ENCODE data around the gene BPIFB6. TPM values are rescaled to one million over a fixed set of nuclear protein-coding genes. Genes with fewer than 3 reads are reported as not detected.

Gene BPIFB6
- total RNA-seq, 1 donor = not detected

DNA sequence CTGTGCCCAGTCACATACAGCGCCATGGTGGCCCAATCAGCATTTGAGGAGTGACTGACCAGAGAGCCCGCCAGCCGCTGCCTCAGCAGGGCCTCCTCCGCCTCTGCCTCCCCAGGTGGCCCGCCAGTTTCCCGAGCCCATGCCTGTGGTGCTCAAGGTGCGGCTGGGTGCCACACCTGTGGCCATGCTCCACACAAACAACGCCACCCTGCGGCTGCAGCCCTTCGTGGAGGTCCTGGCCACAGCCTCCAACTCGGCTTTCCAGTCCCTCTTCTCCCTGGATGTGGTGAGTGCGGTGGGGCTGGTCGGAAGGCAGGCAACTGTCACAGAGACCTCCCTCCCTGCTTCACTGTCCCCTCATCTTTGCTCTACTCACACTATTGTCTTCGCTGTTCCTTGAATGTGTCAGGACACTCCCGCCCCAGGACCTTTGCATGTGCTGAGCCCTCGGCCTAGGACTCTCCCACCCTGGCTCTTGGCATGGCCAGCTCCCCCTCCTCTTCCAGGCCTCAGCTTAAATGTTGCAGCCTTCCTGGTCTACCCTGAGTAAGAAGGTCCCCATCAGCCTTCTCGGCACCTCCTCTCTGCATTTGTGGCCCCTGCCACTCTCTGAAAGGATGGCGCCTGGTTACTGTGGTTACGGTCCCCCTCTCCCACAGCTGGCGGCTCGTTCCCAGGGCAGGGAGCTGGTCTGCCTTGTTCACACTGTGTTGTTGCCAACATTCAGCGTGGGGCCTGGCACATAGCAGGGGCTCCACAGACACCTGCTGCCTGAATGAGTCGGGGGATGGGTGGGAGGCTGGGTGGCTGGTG lies 11.8 kb upstream of the BPIFB6 start:
- Histone ChIP-seq H3K27me3 (ENCODE audit: insufficient read depth, low read length) (no peaks in the 10 kb centered on the region), H3K9me3 (ENCODE audit: low read depth, low read length) (no peaks in the 10 kb centered on the region), H3K4me1 (ENCODE audit: insufficient read depth, low read length) (no peaks in the 10 kb centered on the region), H3K4me3 (ENCODE audit: low read length) (no peak overlapping the region)

DNA sequence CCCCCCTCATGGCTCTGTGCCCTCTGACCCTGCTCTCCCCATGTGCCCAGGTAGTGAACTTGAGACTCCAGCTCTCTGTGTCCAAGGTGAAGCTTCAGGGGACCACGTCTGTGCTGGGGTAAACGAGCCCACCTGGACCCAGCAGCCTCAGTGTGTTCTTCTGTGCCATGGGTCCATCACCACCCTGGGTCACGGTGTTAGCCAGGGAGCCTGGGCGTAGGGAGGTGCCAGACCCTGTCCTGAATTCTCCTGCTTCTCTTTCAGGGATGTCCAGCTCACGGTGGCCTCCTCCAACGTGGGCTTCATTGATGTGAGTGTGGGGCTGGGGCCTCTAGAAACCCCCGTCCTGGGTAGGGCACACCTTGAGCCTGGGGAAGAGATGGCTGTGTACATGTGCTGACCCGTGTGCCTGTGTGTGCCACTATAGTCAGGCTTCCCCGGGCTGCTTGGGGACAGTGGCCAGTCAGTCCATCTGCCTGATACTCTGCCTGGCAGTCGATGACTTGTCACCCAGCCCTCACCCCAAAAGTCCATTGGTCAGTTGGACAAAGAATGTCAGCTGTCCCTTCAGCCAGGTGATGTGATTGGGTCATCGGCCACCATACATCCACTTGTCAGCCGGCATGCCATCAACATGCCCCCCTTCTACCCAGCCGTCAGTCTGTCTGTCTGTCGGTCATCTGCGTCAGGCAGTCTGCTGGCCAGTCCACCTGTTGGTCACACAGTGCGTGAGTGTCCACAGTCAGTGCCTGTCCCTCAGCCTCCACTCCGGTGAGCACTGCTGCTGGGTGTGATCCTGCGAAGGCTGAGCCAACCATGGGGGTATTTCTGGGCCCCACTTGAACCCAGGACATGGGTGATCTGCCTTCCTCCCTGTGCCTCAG lies 10.9 kb upstream of the BPIFB6 start:
- no peaks in the 10 kb centered on the region for H3K4me1 ChIP-seq (ENCODE audit: insufficient read depth, low read length)
- H3K27me3 ChIP-seq (ENCODE audit: insufficient read depth, low read length) = no peaks in the 10 kb centered on the region
- H3K4me3 ChIP-seq (ENCODE audit: low read length) = no peak overlapping the region
- H3K9me3 ChIP-seq (ENCODE audit: low read depth, low read length) = no peaks in the 10 kb centered on the region

DNA sequence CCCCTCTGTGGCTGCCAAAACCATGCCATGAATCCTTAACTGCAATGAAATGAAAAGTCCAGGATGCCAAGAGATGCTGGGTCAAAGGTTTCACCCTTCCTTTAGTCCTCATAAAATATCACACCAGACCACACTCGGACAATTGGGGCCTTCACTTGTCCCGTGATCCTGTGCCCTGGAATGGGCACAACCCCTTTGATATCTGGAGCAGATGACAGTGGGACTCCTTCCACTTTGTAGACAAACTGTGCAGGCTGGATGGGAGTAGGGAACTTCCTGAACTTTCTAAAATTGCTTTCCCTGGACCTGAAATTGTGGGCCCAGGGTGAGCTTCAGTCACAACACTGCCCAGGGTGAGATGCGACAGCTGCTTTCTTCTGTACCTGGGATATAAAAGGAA lies 9.6 kb upstream of the BPIFB6 start:
- Histone ChIP-seq H3K9me3 (ENCODE audit: low read depth, low read length) (no peaks in the 10 kb centered on the region), H3K4me3 (ENCODE audit: low read length) (no peak overlapping the region), H3K4me1 (ENCODE audit: insufficient read depth, low read length) (no peaks in the 10 kb centered on the region), H3K27me3 (ENCODE audit: insufficient read depth, low read length) (no peaks in the 10 kb centered on the region)

DNA sequence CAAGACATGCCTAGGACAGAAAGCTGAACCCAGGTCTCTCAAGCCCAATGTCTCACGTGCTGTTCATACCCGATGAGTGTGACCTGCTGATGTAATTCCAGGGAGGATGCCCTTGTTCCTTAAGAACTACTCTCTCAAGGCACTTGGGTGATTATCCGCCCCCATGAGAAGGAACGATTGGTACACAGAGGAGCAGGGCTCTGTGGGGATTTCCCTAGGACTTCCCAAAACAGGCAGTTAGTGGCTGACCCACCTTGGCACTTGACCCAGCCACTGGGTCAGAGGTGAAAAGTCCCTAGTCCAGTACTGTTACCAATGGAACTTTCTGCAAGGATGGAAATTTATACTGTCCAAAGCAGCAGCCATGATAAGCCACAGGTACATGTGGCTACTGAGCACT lies 9.2 kb upstream of the BPIFB6 start:
- Histone ChIP-seq H3K4me1 (ENCODE audit: insufficient read depth, low read length) (no peaks in the 10 kb centered on the region), H3K9me3 (ENCODE audit: low read depth, low read length) (no peaks in the 10 kb centered on the region), H3K4me3 (ENCODE audit: low read length) (no peak overlapping the region), H3K27me3 (ENCODE audit: insufficient read depth, low read length) (no peaks in the 10 kb centered on the region)

DNA sequence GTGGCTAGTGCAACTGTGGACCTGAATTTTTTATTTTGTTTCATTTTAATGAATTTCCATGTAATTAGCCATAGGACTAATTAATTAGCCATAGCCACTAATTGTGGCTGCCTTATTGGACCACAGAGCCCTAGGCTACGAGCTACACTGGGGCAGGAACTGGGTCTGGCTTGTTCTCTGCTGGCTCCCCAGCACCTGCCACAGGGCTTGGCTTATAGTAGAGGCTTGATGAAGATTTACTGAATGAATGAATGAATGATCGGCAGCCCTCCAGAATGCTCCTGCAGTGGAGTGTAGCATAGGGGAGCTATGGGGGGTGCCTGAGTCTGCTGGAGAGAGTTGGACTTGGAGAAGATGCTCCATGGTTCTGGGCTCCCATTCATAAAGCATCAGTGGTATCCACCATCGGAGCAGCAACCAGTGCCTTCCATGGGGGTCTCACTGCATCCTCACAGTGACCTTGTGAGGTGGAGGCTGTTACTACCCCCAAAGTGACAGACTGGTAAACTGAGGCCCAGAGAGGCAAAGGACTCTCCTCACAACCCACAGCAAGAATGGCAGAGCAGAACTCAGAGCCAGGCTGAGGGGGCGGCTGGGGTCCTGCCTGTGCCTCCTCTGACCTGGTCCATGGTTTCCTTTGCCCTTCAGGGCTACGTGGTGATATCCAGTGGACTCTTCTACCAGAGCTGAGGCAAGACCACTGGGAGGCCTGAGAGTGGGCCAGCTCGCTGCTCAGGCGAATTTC lies 8.6 kb upstream of the BPIFB6 start:
- Histone ChIP-seq H3K4me3 (ENCODE audit: low read length) (no peak overlapping the region), H3K4me1 (ENCODE audit: insufficient read depth, low read length) (no peaks in the 10 kb centered on the region), H3K27me3 (ENCODE audit: insufficient read depth, low read length) (no peaks in the 10 kb centered on the region), H3K9me3 (ENCODE audit: low read depth, low read length) (no peaks in the 10 kb centered on the region)

DNA sequence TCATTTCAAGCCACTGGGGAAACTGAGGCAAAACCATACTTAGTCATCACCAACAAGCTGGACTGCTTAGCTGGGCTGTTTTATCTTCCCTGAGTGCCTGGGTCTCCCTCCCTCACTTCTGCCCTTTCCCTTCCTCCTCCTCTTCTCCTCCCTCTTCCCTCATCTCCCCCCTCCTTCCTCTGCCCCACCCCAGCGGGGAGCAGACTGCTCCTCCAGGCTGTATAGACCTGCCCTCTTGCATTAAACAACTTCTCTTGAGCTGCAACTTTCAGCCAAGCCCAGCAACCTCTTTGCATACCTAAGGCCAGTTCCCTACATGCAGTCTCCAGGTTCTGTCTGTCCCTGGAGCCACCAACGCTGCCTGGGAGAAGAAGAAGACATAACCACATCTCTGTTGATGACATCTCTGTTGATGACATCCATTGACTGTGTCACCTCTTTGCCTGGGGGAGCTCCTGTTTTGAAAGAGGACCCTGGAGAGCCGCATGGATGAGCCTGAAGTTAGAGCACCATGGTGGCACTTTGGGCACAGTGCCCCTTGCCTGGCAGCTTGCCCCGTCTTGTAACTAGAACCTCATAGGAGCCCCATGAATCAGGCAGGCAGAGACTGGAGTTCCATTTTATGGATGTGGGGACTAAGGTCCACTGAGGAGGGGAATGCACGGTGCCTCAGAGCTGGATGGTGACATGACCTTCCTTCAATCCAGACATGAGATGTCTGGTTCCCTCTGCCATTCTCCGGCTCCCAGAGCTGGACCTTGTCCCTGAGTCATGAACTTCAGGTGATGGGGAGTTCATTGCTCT lies 7.8 kb upstream of the BPIFB6 start:
- H3K9me3 ChIP-seq (ENCODE audit: low read depth, low read length) = no peaks in the 10 kb centered on the region
- no peaks in the 10 kb centered on the region for H3K4me1 ChIP-seq (ENCODE audit: insufficient read depth, low read length)
- H3K27me3 ChIP-seq (ENCODE audit: insufficient read depth, low read length) = no peaks in the 10 kb centered on the region
- no peak overlapping the region for H3K4me3 ChIP-seq (ENCODE audit: low read length)

DNA sequence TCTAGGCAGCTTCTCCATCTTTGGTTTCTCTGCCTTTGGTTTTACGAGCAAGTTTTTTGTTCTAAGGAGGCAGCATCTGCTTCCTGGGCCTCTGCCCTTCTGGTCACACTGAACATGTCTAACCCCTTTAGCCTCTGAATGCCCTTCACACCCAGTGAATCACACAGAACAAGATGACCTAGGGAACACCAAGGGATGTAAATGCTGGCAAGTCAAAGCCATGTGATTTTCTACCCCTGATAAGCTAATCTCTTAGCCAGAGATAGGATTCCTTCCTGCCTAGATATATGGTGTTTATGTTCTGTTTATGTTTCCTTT lies 7.2 kb upstream of the BPIFB6 start:
- no peaks in the 10 kb centered on the region for H3K4me1 ChIP-seq (ENCODE audit: insufficient read depth, low read length)
- H3K4me3 ChIP-seq (ENCODE audit: low read length) = no peak overlapping the region

DNA sequence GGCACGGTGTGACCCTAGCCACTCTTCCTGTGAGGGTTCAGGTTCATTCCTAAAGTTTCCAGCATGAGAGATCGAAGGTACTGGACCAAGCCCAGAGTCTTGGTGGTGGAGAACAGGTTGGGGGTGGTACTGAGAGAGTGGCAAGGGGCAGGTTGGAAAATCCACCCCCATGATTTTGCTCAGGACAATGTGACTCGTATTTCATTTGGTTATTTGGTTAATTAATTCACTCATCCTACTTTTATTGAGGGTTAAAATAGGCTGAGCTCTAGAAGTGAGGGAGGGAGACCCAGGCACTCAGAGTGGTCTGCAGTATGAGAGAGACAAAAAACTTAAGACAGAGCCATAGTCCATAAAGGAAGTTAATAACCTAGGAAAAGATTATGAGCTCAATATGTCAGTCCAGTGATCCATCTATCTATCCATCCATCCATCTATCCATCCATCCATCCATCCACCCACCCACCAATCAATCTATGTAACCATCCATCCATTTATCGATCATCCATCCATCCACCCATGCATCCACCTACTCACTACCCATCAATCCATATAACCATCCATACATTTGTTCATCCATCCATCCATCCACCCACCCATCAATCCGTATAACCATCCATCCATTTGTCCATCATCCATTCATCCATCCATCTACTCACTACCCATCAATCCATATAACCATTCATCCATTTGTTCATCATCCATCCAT lies 6.7 kb upstream of the BPIFB6 start:
- Histone ChIP-seq H3K9me3 (ENCODE audit: low read depth, low read length) (no peaks in the 10 kb centered on the region), H3K4me1 (ENCODE audit: insufficient read depth, low read length) (no peaks in the 10 kb centered on the region), H3K27me3 (ENCODE audit: insufficient read depth, low read length) (no peaks in the 10 kb centered on the region), H3K4me3 (ENCODE audit: low read length) (no peak overlapping the region)

More for the DNA sequence above, 7.2 kb upstream of the BPIFB6 start:
- H3K9me3 ChIP-seq (ENCODE audit: low read depth, low read length) = no peaks in the 10 kb centered on the region
- no peaks in the 10 kb centered on the region for H3K27me3 ChIP-seq (ENCODE audit: insufficient read depth, low read length)

DNA sequence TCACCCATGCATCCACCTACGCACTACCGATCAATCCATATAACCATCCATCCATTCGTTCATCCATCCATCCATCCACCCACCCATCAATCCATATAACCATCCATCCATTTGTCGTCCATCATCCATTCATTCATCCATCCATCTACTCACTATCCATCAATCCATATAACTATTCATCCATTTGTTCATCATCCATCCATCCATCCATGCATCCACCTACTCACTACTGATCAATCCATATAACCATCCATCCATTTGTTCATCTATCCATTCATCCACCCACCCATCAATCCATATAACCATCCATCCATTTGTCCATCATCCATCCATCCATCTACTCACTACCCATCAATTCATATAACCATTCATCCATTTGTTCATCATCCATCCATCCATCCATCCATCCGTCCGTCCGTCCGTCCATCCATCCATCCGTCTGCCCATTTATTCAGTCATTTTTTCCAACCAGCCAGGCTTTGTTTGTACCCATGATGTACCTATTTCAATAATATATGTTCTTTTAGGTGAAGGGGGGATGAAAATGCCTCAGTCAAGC lies 6.1 kb upstream of the BPIFB6 start:
- no peaks in the 10 kb centered on the region for H3K27me3 ChIP-seq (ENCODE audit: insufficient read depth, low read length)
- no peak overlapping the region for H3K4me3 ChIP-seq (ENCODE audit: low read length)
- no peaks in the 10 kb centered on the region for H3K4me1 ChIP-seq (ENCODE audit: insufficient read depth, low read length)
- H3K9me3 ChIP-seq (ENCODE audit: low read depth, low read length) = no peaks in the 10 kb centered on the region

DNA sequence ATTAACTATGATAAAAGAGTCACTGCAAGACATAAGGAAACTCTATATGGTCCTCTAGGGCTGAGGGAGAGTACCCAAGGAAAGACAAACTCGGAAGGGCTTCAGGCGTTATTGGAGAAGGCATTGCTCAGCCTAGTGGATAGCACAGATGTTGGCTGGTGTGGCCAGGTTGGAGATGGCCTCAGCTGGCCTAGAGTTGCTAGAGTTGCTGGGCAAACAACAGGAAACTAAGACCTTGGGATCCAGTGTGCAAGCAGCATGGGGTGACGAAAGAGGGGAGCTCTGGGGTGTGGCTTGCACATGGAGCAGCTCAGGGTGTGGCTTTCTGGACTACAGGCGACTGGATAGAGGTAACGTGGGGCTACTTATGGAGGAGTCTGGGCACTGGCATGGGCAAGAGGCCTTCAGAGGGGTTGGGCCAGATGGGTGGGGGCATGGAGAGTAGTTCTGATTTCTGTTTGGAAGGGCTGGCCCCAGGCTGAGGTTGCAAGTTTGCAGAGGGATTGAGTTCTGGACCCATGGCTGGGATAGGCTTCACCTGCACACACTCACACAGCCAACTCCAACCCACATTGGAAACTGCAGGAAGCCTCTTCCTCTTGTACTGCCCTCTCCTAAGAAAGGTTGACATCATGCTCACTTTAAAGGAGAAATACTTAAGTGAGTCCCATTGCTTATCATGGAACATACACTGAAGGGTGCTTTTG lies 5.2 kb upstream of the BPIFB6 start:
- H3K9me3 ChIP-seq (ENCODE audit: low read depth, low read length) = no peaks in the 10 kb centered on the region
- H3K4me1 ChIP-seq (ENCODE audit: insufficient read depth, low read length) = no peaks in the 10 kb centered on the region
- no peak overlapping the region for H3K4me3 ChIP-seq (ENCODE audit: low read length)
- H3K27me3 ChIP-seq (ENCODE audit: insufficient read depth, low read length) = no peaks in the 10 kb centered on the region

DNA sequence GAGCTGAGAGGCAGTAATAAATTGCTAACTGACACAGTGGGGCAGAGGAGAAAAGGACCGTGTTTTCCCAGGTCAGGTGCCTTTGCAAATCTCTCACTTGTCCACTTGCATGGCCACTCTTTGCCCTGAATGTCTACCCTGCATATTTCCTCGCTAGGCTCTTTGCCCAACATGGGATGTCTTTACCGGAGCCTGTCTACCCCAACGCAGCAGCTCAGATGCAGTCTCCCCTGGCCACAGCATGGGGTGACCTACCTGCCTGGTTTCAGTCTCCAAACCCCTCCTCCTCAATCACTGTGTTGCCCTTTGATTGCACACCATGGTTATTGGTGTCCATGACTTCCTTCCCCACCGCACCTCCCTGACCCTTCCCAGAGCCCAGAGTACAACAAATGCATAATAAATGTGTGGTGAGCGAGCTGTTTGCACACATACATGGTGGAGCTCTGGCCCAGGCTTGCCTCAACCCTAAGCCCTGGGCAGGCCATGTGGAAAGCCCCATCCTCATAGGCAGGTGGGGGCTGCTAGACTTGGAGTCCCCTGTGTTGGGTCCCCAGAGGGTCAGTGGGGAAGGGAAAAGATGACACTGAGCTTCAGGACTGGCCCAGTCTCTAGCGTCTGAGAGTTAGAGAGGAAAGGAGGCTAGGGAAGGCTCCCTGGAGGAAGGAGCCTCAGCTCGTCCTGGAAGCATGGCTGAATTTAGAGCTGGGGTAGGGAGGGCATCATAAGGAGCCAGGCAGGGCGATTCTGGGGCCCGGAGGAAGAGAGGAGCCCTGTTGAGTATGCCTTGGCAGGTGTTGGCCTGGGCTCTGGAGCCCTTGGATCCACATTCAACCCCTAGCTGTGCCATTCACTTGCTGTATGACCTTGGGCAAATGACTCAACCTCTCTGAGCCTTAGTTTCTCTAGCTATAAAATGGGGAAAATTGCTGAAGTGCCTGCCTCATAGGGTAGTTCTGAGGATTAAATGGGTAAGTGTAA lies 4.4 kb upstream of the BPIFB6 start:
- H3K4me3 ChIP-seq (ENCODE audit: low read length) = no peak overlapping the region
- no peaks in the 10 kb centered on the region for H3K27me3 ChIP-seq (ENCODE audit: insufficient read depth, low read length)
- no peaks in the 10 kb centered on the region for H3K9me3 ChIP-seq (ENCODE audit: low read depth, low read length)
- H3K4me1 ChIP-seq (ENCODE audit: insufficient read depth, low read length) = no peaks in the 10 kb centered on the region

Data from mononuclear cell (primary cell).